Upper lobe of left lung (tissue), 6 donors: ENCODE measurements around the gene MYO9B. TPM values are rescaled to one million over a fixed set of nuclear protein-coding genes. Genes with fewer than 3 reads are reported as not detected.

Experiments
- ATAC-seq, 2 donors: fragments of 200-7000 bp; cut with Tn5 transposase; one replicate each; pipeline ENCODE4 v1.9.1; 2022; ENCODE audit warnings: mild to moderate bottlenecking in 2 of 2, moderate library complexity in 2 of 2; ENCODE audit not compliant: low FRiP score in 2 of 2
- DNase-seq, 2 donors: peaks; one replicate each; pipeline ENCODE4 v3.0.0-alpha.2; 2019 to 2020
- H3K27ac ChIP-seq, 4 donors: fragments of 200-600 bp; sonication (generic); one replicate each; pipeline ENCODE4 v1.5.1; 2016 to 2019
- H3K27me3 ChIP-seq, 4 donors: fragments of 200-600 bp; sonication (generic); one replicate each; pipeline ENCODE4 v1.5.1; 2017 to 2019
- H3K36me3 ChIP-seq, 4 donors: fragments of 200-600 bp; sonication (generic); one replicate each; pipeline ENCODE4 v1.5.1; 2016 to 2019
- H3K4me1 ChIP-seq, 4 donors: fragments of 200-600 bp; sonication (generic); one replicate each; pipeline ENCODE4 v1.5.1; 2018 to 2019
- H3K4me3 ChIP-seq, 4 donors: fragments of 200-600 bp; sonication (generic); one replicate each; pipeline ENCODE4 v1.5.1; 2017 to 2019; ENCODE audit warnings: mild to moderate bottlenecking in 2 of 4, moderate library complexity in 1 of 4
- H3K9me3 ChIP-seq, 4 donors: fragments of 200-600 bp; sonication (generic); one replicate each; pipeline ENCODE4 v1.5.1; 2018 to 2019
- EP300 ChIP-seq, 4 donors: sonication (generic); formaldehyde crosslinking; IDR thresholded peaks; one replicate each; pipeline ENCODE4 v1.5.1; 2017; ENCODE audit warnings: antibody characterized with exemption in 4 of 4, control low read depth in 2 of 4
- POLR2A ChIP-seq, 4 donors: fragments of 450-650 bp; IDR thresholded peaks; one replicate each; pipeline ENCODE4 v1.5.1; 2016 to 2017; ENCODE audit warnings: antibody characterized with exemption in 4 of 4, mild to moderate bottlenecking in 2 of 4
- POLR2AphosphoS5 ChIP-seq, 2 donors: sonication (generic); formaldehyde crosslinking; IDR thresholded peaks; one replicate each; pipeline ENCODE4 v1.5.1; 2017; ENCODE audit warnings: antibody characterized with exemption in 2 of 2
- WGBS, 2 donors: methylation state at CpG; one replicate each; pipeline ENCODE4 v1.1.5; 2017 to 2018; 5-methylcytosine and 5-hydroxymethylcytosine counted together
- total RNA-seq, 6 donors: library from RNA; depleted of rRNA in 4 of 6; stranded (reverse); fragments of >200 nt in 4 of 6; gene quantifications; one replicate each; pipeline versions ENCODE4 v1.1.0 to v1.2.1, GENCODE V29; 2016 to 2021
- TF ChIP-seq, protein P1 (sequence below), 6 experiments: fragments of 450-650 bp in 4 of 6; fragments of 200-600 bp in 2 of 6; sonication (generic) in 2 of 6; IDR thresholded peaks; one replicate each; pipeline ENCODE4 v1.5.1; 2016 to 2019; ENCODE audit warnings: antibody characterized with exemption in 6 of 6
- donor health status: DM: no; HTN: no; CAD: no; lungs with moderate emphysema.
- donor health status: DM: no; HTN: yes; CAD: no; lungs with severe emphysema.

Gene MYO9B
- total RNA-seq, 6 donors from 2014 or later, result 72.3 to 408 (median 146) TPM

- ATAC-seq, result no peak
- no peaks in the 10 kb centered on the region for H3K27me3 ChIP-seq
- TF ChIP-seq POLR2A (IDR thresholded peaks at IDR 0.05) (no peak), POLR2AphosphoS5 (IDR thresholded peaks at IDR 0.05) (no peak), EP300 (IDR thresholded peaks at IDR 0.05) (no peak)
- TF ChIP-seq, protein P1, sequence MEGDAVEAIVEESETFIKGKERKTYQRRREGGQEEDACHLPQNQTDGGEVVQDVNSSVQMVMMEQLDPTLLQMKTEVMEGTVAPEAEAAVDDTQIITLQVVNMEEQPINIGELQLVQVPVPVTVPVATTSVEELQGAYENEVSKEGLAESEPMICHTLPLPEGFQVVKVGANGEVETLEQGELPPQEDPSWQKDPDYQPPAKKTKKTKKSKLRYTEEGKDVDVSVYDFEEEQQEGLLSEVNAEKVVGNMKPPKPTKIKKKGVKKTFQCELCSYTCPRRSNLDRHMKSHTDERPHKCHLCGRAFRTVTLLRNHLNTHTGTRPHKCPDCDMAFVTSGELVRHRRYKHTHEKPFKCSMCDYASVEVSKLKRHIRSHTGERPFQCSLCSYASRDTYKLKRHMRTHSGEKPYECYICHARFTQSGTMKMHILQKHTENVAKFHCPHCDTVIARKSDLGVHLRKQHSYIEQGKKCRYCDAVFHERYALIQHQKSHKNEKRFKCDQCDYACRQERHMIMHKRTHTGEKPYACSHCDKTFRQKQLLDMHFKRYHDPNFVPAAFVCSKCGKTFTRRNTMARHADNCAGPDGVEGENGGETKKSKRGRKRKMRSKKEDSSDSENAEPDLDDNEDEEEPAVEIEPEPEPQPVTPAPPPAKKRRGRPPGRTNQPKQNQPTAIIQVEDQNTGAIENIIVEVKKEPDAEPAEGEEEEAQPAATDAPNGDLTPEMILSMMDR (IDR thresholded peaks at IDR 0.05), result no peak
- no peaks in the 10 kb centered on the region for H3K9me3 ChIP-seq
- no peak overlapping the region for H3K4me3 ChIP-seq
- H3K27ac ChIP-seq, result peak overlapping the region; percentile 61 to 88 (median 80)
- H3K4me1 ChIP-seq, result peaks cover 21 to 68% (median 41%) of the 10 kb centered on the region in 4 donors
- 91 to 92% methylated on average over 9 of the region's 9 CpGs for WGBS, 2 donors
- H3K36me3 ChIP-seq, result peaks cover 0 to 25% (median 6%) of the 10 kb centered on the region in 4 donors
- DNase-seq, result no peak
Observed at GRCh38 chr19:17109300-17109699, 33.7 kb downstream of the MYO9B start.

DNA sequence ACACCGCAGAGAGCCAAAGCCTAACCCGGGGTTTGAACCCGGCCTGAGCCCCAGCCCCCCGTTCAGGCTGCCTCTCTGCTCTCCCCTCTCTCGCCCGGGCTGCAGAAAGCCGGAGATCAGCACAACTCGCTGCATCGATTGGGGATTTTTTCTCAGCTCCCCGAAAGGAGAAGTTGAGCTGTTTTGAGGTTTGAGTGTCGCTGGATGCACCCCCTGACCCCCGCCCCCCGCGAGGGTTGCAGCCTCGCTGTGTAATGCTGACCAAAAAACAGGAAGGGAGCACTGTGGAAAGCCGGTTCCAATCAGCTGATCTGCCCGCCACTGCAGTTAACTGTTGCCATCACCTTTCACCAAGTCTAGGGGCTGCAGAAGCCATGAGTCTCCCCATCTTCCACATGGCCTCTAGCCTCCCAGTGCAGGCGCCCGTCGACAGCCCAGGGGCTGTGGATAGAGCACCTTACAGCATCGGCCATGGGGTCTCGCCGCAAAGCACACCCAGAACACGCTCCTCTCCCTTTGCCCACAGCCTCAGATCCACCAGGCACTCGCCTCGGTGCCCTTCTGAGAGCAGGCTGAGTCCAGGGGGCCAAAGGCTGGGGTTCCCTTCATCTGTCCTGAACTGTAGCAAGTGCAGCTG, 34.5 kb downstream of the MYO9B start:
- no peak overlapping the region for H3K4me3 ChIP-seq
- H3K4me1 ChIP-seq, result peaks cover 21 to 68% (median 41%) of the 10 kb centered on the region in 4 donors
- H3K27me3 ChIP-seq, result no peaks in the 10 kb centered on the region
- H3K27ac ChIP-seq, result peak overlapping the region; percentile 61 to 88 (median 80)
- DNase-seq (peak; percentile 86 to 90), ATAC-seq (peak; percentile 59 to 67)
- peak in 1 of 4 donors; percentile 73 for TF ChIP-seq EP300 (IDR thresholded peaks at IDR 0.05)
- peak in 1 of 4 donors; percentile 39 for TF ChIP-seq POLR2A (IDR thresholded peaks at IDR 0.05)
- TF ChIP-seq, protein P1 (IDR thresholded peaks at IDR 0.05), result no peak
- peak; percentile 38 to 58 for TF ChIP-seq POLR2AphosphoS5 (IDR thresholded peaks at IDR 0.05)
- WGBS, 2 donors, result 54 to 75% methylated on average over 17 to 23 of the region's 26 CpGs
- peaks cover 0 to 25% (median 6%) of the 10 kb centered on the region in 4 donors for H3K36me3 ChIP-seq
- no peaks in the 10 kb centered on the region for H3K9me3 ChIP-seq

GRCh38 chr19:17110599-17110966, 35.0 kb downstream of the MYO9B start:
- no peak for TF ChIP-seq EP300 (IDR thresholded peaks at IDR 0.05)
- no peak for TF ChIP-seq POLR2AphosphoS5 (IDR thresholded peaks at IDR 0.05)
- TF ChIP-seq POLR2A (IDR thresholded peaks at IDR 0.05), result no peak
- TF ChIP-seq, protein P1 (IDR thresholded peaks at IDR 0.05), result no peak
- no peaks in the 10 kb centered on the region for H3K27me3 ChIP-seq
- ATAC-seq, result no peak
- 78 to 91% methylated on average over 4 to 10 of the region's 10 CpGs for WGBS, 2 donors
- DNase-seq, result no peak
- H3K27ac ChIP-seq, result peak overlapping the region; percentile 61 to 88 (median 80)
- H3K9me3 ChIP-seq, result no peaks in the 10 kb centered on the region
- H3K4me1 ChIP-seq, result peaks cover 21 to 68% (median 41%) of the 10 kb centered on the region in 4 donors
- H3K4me3 ChIP-seq, result no peak overlapping the region
- peaks cover 0 to 25% (median 6%) of the 10 kb centered on the region in 4 donors for H3K36me3 ChIP-seq

GRCh38 chr19:17111766-17112165, 36.2 kb downstream of the MYO9B start:
- Histone ChIP-seq H3K36me3 (peaks cover 0 to 23% (median 8%) of the 10 kb centered on the region in 4 donors), H3K27ac (peak overlapping the region in 2 of 4 donors; percentile 71 to 79), H3K9me3 (no peaks in the 10 kb centered on the region), H3K4me3 (no peak overlapping the region), H3K27me3 (no peaks in the 10 kb centered on the region), H3K4me1 (peaks cover 21 to 67% (median 43%) of the 10 kb centered on the region in 4 donors)
- 93 to 100% methylated on average over 3 of the region's 3 CpGs for WGBS, 2 donors
- DNase-seq (no peak), ATAC-seq (no peak)
- no peak for TF ChIP-seq POLR2A (IDR thresholded peaks at IDR 0.05)

GRCh38 chr19:17112271-17112670, 36.7 kb downstream of the MYO9B start:
- Histone ChIP-seq H3K27ac (peak overlapping the region in 3 of 4 donors; percentile 5 to 79 (median 71)), H3K36me3 (peaks cover 0 to 23% (median 8%) of the 10 kb centered on the region in 4 donors), H3K4me3 (no peak overlapping the region), H3K9me3 (no peaks in the 10 kb centered on the region), H3K4me1 (peaks cover 21 to 62% (median 40%) of the 10 kb centered on the region in 4 donors), H3K27me3 (no peaks in the 10 kb centered on the region)
- TF ChIP-seq, protein P1 (IDR thresholded peaks at IDR 0.05), result no peak
- TF ChIP-seq EP300 (IDR thresholded peaks at IDR 0.05) (no peak), POLR2AphosphoS5 (IDR thresholded peaks at IDR 0.05) (no peak), POLR2A (IDR thresholded peaks at IDR 0.05) (no peak)
- ATAC-seq (no peak), DNase-seq (peak in 1 of 2 donors; percentile 76)
- 92 to 93% methylated on average over 11 to 15 of the region's 17 CpGs for WGBS, 2 donors
